NK-92 (cell line): Measurements from ENCODE around the gene MICAL3.

Source experiments
- DNase-seq: peaks from one replicate; lab custom pipeline; 2025; ENCODE audit not compliant: unreplicated experiment; lab: John Stamatoyannopoulos, UW

Gene MICAL3

DNA sequence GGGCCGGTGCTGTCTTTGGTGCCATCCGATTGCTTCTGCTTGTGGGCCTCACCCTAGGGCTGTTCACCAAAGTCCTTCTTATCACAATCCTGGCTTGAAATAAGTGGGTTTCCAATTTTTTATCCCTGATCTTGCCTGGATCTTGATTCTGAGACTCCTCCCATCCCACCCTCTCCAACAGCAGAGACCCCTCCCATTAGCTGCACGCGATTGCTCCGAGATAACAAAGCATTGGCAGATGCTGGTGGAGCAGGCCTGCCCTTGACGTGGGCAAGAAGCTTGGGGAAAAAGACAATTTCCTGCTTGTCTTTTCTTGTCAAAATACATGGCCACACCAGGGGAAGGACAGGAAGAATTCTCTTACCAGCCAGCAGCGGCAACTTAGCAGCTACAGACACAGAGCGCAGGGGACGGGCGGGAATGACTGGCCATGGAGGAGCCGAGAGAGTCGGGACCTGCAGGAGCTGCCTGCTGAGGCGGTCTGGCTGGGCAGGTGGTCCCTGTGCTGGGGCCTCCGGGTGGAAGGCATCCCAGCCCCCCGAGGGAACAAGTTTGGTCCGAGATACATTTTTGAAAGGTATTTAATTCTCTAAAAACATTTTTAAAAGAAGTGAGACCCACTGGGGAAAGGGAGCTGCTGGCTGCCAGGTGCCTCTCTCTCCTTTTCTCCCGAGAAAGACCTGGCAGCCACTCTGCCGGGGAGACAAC, 240.4 kb downstream of the MICAL3 start:
- no peak for DNase-seq

GRCh38 chr22:17783312-17783711, 241.0 kb downstream of the MICAL3 start:
- no peak for DNase-seq

GRCh38 chr22:17782621-17783020, 241.7 kb downstream of the MICAL3 start:
- DNase-seq: no peak

GRCh38 chr22:17782158-17782557, 242.2 kb downstream of the MICAL3 start:
- DNase-seq: no peak

- no peak for DNase-seq
These were observed 242.9 kb downstream of the MICAL3 start for GRCh38 chr22:17781319-17782031.

GRCh38 chr22:17780741-17781318, 243.5 kb downstream of the MICAL3 start:
- no peak for DNase-seq

DNA sequence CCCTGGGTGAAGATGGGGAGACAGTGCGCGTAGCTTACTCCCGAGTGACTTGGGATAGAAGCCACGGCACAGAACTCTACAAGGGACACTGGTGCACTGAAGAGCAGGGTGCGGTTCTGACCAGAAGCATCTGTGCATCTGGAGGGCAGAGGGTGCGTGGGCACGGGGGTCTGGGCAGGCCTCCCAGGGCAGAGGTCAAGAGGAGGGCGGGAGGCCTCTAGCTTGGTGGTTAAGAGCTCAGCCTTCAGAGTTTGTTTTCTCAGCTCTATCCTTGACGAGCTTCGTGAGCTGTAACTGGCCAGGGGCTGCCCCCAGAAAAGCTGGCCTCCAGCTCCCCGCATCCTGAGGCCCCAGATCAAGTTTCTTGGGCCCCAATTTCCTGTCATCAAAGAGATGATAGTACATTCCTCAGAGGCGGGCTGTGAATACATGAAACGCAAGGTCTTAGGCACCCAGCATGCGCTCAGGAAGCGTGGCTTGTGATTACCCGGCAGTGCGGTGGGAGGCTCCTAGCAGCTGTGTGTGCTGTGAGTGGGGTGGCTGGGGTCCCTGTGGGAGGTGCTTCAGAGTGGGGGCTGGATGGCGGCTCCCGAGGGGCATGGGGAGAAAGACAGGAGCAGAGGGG, 244.1 kb downstream of the MICAL3 start:
- DNase-seq: no peak

- DNase-seq: no peak
These were observed 244.9 kb downstream of the MICAL3 start for GRCh38 chr22:17779286-17780115.

- DNase-seq: no peak
These were observed 245.9 kb downstream of the MICAL3 start for GRCh38 chr22:17778412-17778976.

GRCh38 chr22:17777717-17778044, 246.7 kb downstream of the MICAL3 start:
- no peak for DNase-seq

- no peak for DNase-seq
These were observed 247.2 kb downstream of the MICAL3 start for GRCh38 chr22:17777005-17777716.

- DNase-seq: no peak
These were observed 248.4 kb downstream of the MICAL3 start for GRCh38 chr22:17775781-17776465.

DNA sequence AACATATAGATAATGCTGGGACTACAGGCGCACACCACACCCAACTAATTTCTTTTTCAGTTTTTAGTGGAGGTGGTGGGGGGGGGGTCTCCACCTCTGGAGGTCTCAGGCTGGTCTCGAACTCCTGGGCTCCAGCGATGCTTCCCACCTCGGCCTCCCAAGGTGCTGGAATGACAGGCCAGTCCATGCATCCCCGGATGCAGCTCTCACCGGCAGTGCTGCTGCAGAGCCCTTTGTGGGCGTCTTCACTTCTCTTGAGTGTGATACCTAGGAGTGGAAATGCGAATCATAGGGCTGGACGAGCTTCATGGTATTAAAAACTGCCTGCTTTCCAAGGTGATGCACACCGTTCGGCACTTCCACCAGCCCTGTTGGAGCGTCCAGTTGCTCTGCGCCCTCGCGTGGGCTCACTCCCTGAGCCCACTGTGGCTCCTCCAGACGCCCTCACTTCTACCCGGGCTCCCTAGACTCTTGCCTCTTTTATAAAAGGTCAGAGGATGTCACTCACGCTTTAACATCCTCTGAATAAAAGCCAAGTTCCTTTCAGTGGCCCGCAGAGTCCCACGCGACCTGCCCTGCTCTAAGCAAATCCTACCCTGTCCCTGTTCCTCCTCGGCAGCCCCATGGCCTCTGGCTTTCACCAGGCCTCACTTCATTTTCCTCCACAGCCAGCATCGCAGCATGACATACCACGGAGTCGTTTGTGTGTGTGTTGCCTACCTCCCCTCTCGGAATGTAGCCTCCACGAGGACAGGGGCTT, 249.3 kb downstream of the MICAL3 start:
- no peak for DNase-seq

DNA sequence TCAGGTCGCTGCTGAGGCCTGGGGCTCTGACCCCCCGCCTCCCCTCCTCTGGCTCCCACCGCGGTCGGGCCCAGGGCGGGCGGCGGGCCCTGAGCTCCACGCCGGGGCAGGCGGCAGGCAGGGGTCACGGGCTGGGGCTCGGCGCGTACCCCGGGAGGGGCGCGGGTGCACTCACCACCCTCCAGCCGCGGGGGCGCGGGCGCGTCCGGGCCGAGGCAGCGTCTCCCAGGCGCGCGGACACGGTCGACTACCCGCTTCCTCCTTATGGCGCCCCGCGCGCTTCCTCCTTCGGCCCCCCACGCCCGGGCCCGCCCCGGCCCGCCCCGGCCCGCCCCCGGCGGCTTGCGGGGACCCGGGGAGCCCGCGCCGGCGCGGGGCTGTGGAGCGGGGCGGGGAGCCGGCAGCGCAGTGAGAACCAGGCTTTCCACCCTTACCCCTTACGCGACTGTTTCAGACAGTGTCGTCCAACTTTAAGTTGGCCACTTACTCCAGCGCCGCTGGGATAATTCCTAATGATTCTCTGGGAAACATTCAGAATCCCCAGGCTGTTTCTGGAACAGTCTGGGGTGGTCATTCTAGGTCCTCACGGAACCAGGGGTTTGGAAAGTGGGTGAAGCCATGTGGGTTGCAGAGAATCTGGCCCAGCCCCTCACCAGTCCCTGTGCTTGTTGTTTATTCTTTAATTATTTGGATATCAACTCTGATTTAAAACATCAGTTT, 250.0 kb downstream of the MICAL3 start, which contains the start of gene BID:
TSS of gene BID (minus strand) at position 264 of the 720 bp plus-strand sequence. CDS start 24,353 bp downstream, outside the sequence.
- no peak for DNase-seq

GRCh38 chr22:17773606-17774205, 250.7 kb downstream of the MICAL3 start:
- no peak for DNase-seq

- DNase-seq: no peak
These were observed 251.3 kb downstream of the MICAL3 start for GRCh38 chr22:17772958-17773605.
